Chondrocyte (in vitro differentiated cells): ENCODE data around the gene PRR20G. TPM values are rescaled to one million over a fixed set of nuclear protein-coding genes. Genes with fewer than 3 reads are reported as not detected.
"Not testable (repeated sequence)": the region's sequence is repeated elsewhere in the genome, so short reads cannot be mapped to it uniquely, and the experiment has no call there.

Source experiments
- DNase-seq: peaks from one replicate; pipeline ENCODE4 v3.0.0; 2021; ENCODE audit warnings: mixed read lengths, low spot score
- H3K27ac Mint-ChIP-seq: one replicate; pipeline ENCODE4 v1.8.0; 2021; ENCODE audit warnings: mild to moderate bottlenecking, moderate library complexity, mixed read lengths; ENCODE audit not compliant: unreplicated experiment
- H3K27me3 Mint-ChIP-seq: 2 replicates; pipeline ENCODE4 v1.8.0; 2021; ENCODE audit warnings: low read depth, mixed read lengths
- H3K36me3 Mint-ChIP-seq: 2 replicates; pipeline ENCODE4 v1.8.0; 2021; ENCODE audit warnings: low read depth, mixed read lengths
- H3K4me1 Mint-ChIP-seq: 2 replicates; pipeline ENCODE4 v1.8.0; 2021; ENCODE audit warnings: low read depth, mild to moderate bottlenecking, mixed read lengths
- H3K4me3 Mint-ChIP-seq: one replicate; pipeline ENCODE4 v1.8.0; 2021; ENCODE audit warnings: mild to moderate bottlenecking, moderate library complexity, mixed read lengths; ENCODE audit not compliant: unreplicated experiment
- H3K9me3 Mint-ChIP-seq: 2 replicates; pipeline ENCODE4 v1.8.0; 2021; ENCODE audit warnings: low read depth, mixed read lengths
- total RNA-seq: library from RNA; stranded (reverse); gene quantifications from 3 replicates; pipeline ENCODE4 v1.2.1, GENCODE V29; 2021
- TF ChIP-seq, protein P1 (sequence below): fragments of 200-600 bp; sonication (generic); IDR thresholded peaks from 2 replicates; pipeline ENCODE4 v1.5.0; 2021; ENCODE audit warnings: antibody characterized with exemption, mild to moderate bottlenecking, moderate library complexity

The PRR20G gene
- total RNA-seq, 1 donor from 2014 or later: not detected

DNA sequence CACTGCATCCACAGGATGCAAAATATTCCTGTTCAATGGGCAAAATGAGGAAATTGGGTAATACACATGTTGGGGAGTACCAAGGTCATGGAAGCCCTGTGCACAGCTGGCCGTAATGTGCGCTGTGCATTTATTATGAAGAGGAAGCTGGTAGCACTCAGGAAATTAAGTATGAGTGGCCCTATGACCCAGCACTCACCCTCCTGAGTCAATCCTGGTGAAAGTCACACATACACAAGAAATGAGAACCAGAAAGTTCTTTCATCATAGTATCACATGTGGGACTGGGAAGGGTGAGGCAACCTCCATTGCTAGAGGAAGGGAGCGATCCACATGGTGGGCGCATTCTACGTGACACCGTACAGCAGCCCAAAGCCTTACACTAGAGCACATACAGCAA, 11.4 kb upstream of the PRR20G start:
- Mint-ChIP-seq H3K4me1 (no peaks in the 10 kb centered on the region), H3K27me3 (peaks cover 53% of the 10 kb centered on the region), H3K4me3 (no peak overlapping the region), H3K9me3 (no peaks in the 10 kb centered on the region), H3K36me3 (no peaks in the 10 kb centered on the region), H3K27ac (no peak overlapping the region)
- TF ChIP-seq, protein P1, sequence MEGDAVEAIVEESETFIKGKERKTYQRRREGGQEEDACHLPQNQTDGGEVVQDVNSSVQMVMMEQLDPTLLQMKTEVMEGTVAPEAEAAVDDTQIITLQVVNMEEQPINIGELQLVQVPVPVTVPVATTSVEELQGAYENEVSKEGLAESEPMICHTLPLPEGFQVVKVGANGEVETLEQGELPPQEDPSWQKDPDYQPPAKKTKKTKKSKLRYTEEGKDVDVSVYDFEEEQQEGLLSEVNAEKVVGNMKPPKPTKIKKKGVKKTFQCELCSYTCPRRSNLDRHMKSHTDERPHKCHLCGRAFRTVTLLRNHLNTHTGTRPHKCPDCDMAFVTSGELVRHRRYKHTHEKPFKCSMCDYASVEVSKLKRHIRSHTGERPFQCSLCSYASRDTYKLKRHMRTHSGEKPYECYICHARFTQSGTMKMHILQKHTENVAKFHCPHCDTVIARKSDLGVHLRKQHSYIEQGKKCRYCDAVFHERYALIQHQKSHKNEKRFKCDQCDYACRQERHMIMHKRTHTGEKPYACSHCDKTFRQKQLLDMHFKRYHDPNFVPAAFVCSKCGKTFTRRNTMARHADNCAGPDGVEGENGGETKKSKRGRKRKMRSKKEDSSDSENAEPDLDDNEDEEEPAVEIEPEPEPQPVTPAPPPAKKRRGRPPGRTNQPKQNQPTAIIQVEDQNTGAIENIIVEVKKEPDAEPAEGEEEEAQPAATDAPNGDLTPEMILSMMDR: no peak
- DNase-seq: no peak

DNA sequence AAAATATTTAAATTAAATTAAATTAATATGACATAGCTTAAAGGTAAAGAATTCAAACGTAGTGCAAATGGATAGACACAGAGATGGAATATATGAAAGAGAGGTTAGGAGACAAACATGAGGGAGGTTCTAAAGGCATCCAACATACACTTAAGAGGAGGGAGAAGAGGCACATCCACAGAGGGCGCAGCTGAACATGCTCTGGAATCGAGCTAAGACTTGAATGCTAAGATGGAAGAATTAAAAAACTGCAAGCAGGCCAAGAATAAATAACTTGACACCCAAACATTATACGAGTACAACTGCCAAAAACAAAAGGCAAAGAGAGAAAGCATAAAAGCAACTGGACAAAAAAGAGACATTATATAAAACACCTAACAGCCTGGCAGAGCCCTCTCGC, 9.1 kb upstream of the PRR20G start:
- DNase-seq: no peak
- H3K4me1 Mint-ChIP-seq: no peaks in the 10 kb centered on the region
- no peak overlapping the region for H3K4me3 Mint-ChIP-seq
- TF ChIP-seq, protein P1: no peak
- H3K27me3 Mint-ChIP-seq: peaks cover 43% of the 10 kb centered on the region
- H3K9me3 Mint-ChIP-seq: no peaks in the 10 kb centered on the region
- no peaks in the 10 kb centered on the region for H3K36me3 Mint-ChIP-seq
- H3K27ac Mint-ChIP-seq: no peak overlapping the region

DNA sequence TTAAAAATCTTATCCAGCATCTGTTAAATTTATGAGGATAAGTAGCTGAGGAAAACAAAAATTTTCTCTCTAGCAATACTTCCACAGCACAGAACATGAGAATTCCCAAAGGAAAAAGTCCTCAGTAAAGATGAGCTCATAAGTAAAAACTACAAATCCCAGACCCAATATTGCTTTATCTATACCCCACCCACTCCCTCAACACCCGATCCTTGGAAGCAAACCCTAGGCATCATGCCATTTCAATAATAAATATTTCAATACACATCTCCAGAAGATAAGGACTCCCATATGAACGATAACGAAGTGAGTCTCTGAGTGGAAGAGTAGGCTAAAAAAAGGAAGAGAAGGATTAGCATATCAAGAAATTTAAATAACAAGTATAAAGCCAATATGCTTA, 8.3 kb upstream of the PRR20G start:
- TF ChIP-seq, protein P1: no peak
- no peak overlapping the region for H3K27ac Mint-ChIP-seq
- no peaks in the 10 kb centered on the region for H3K4me1 Mint-ChIP-seq
- H3K36me3 Mint-ChIP-seq: no peaks in the 10 kb centered on the region
- H3K27me3 Mint-ChIP-seq: peaks cover 38% of the 10 kb centered on the region
- DNase-seq: no peak
- peaks cover 5% of the 10 kb centered on the region for H3K9me3 Mint-ChIP-seq
- H3K4me3 Mint-ChIP-seq: no peak overlapping the region

DNA sequence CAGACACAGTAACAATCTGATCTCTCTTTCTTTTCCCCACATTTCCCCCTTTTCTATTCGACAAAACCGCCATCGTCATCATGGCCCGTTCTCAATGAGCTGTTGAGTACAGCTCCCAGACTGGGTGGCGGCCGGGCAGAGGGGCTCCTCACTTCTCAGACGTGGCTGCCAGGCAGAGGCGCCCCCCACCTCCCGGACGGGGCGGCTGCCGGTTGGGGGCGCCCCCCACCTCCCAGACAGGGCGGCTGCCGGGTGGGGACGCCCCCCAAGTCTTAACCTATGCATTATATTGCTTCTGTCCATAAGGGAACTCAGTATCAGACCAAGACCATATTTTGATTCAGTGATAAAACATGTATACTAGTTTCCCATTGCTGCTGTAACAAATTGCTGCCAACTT, 5.8 kb upstream of the PRR20G start:
- H3K36me3 Mint-ChIP-seq, H3K4me1 Mint-ChIP-seq, H3K9me3 Mint-ChIP-seq, H3K27ac Mint-ChIP-seq, DNase-seq, H3K4me3 Mint-ChIP-seq: not testable (repeated sequence)
- peaks cover 29% of the 10 kb centered on the region for H3K27me3 Mint-ChIP-seq

DNA sequence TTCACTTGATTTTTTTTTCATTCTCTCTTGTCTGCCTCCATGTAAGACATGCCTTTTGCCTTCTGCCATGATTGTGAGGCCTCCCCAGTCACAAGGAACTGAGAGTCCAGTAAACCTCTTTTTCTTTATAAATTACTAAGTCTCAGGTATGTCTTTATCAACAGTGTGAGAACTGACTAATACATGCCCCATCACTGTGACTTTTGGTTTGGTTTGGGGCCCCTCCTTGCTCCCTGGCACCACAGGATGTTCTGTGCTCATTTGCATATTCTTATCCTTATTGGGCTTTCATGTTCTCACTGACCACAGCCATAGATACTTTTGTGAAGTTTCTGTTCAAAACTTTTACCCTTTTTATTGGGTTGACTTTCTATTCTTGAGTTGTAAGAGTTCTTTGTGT, 3.8 kb upstream of the PRR20G start:
- Mint-ChIP-seq H3K4me3 (no peak overlapping the region), H3K27ac (no peak overlapping the region), H3K36me3 (no peaks in the 10 kb centered on the region), H3K4me1 (no peaks in the 10 kb centered on the region), H3K27me3 (peaks cover 15% of the 10 kb centered on the region), H3K9me3 (peaks cover 6% of the 10 kb centered on the region)
- TF ChIP-seq, protein P1: no peak
- no peak for DNase-seq

DNA sequence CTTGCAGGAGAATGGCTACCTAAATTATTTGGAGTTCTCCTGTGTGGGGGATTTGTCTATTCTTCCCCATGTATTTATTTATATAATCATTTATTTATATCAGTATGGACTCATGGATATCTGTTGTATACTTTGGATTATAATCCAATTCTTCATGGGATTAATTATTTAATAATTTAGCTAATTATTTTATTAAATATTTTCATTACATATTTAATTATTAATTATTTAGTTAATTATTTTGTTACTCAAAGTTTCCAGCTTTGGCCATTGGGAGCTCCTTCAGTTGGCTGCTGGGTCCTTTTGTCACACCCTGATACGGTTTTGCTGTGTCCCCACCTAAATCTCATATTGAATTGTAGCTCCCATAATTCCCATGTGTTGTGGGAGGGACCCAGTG, 3.3 kb upstream of the PRR20G start:
- Mint-ChIP-seq H3K4me3 (no peak overlapping the region), H3K36me3 (no peaks in the 10 kb centered on the region), H3K4me1 (no peaks in the 10 kb centered on the region), H3K9me3 (peaks cover 9% of the 10 kb centered on the region), H3K27ac (no peak overlapping the region), H3K27me3 (peaks cover 12% of the 10 kb centered on the region)
- no peak for DNase-seq
- TF ChIP-seq, protein P1: no peak
